ENCODE results near the gene TAC4. TPM values are rescaled to one million over a fixed set of nuclear protein-coding genes. Genes with fewer than 3 reads are reported as not detected.
A peak's percentile ranks its signal among the peaks of the same experiment; 100 is the strongest.

TAC4 gene
- total RNA-seq, 3 donors from 2014 or later (not counting 1 experiment from before 2014, with no cell fraction given) = not detected

DNA sequence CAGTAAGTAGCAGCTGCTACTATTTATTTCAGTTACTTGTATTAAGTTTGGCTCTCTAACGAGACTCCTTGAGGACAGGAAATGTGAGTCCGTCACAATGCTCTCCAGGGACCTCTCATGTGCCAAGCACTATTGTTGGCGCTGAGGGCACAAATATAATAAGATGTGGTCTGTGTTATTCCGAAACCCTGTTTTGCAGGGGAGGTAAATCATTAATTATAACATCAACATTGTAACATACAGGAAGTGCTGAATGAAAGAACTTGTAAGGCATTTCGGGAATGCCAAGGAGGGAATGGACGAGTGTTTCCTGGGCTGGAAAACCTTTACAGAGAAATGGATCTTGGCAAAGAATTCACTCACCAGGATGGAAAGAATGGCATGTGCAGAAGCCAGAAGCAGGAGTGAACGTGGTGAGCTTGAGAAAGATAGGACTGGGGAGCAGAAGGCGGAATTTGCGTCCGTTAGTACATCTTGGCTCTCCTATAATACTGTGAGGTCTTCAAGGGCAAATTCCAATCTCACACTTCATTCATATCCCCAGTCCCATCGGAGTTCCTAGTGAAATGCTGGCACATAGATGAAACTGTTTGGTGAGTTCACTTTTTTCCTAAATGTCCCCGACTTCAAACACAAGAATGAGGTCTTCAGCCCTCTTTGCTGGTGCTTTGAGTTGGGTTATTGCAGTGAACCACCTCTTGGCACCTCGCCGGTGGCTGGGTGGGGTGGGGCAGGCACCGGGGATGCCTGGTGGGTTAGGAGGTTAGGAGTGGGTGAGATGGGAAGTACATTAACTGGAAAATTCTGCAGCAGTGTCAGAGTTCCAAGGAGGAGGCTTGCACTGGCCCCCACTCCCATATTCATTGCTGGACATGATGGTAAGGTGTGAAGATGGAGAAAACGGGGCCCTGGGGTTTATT is 11.5 kb downstream of the TAC4 start:
- no peaks in the 10 kb centered on the region for H3K27me3 Mint-ChIP-seq (ENCODE audit: low read depth in 2 of 2)

DNA sequence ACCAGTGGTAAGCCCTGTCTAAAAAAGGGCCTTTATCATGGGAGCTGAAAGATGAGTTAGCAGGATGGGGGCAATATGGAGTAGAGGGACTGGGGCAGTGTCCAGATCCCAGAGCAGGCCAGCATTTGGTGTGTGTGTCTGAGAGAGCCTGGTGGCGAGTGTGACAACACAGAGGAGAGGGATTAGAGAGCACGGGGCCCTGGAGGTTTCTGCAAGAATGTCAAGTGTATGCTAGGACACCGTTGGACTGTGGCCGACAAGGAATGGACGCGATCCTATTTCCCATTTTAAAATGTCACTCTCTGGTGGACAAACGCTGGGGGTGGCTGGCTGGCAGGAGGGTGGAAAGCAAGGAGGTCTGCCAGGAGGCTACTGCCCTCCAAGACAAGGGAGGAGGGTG is 12.4 kb downstream of the TAC4 start:
- Histone ChIP-seq H3K27me3 (ENCODE audit: control insufficient read depth, insufficient read depth, low read length) (no peaks in the 10 kb centered on the region), H3K36me3 (ENCODE audit: control insufficient read depth, insufficient read depth, low read length) (peaks cover 30% of the 10 kb centered on the region), H3K4me1 (ENCODE audit: control insufficient read depth, insufficient read depth, low read length) (no peaks in the 10 kb centered on the region), H3K27ac (ENCODE audit: low read length) (no peak overlapping the region), H3K4me3 (ENCODE audit: low read length) (no peak overlapping the region), H3K9me3 (ENCODE audit: control insufficient read depth, insufficient read depth, low read length) (no peaks in the 10 kb centered on the region)
- TF ChIP-seq, protein P1, sequence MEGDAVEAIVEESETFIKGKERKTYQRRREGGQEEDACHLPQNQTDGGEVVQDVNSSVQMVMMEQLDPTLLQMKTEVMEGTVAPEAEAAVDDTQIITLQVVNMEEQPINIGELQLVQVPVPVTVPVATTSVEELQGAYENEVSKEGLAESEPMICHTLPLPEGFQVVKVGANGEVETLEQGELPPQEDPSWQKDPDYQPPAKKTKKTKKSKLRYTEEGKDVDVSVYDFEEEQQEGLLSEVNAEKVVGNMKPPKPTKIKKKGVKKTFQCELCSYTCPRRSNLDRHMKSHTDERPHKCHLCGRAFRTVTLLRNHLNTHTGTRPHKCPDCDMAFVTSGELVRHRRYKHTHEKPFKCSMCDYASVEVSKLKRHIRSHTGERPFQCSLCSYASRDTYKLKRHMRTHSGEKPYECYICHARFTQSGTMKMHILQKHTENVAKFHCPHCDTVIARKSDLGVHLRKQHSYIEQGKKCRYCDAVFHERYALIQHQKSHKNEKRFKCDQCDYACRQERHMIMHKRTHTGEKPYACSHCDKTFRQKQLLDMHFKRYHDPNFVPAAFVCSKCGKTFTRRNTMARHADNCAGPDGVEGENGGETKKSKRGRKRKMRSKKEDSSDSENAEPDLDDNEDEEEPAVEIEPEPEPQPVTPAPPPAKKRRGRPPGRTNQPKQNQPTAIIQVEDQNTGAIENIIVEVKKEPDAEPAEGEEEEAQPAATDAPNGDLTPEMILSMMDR (IDR thresholded peaks at IDR 0.05) = no peak
- H3K4me3 Mint-ChIP-seq = no peak overlapping the region
- H3K36me3 Mint-ChIP-seq = no peaks in the 10 kb centered on the region
- 99% methylated on average over 7 of the region's 7 CpGs for WGBS (ENCODE audit: insufficient coverage)
- peaks cover 23 to 25% of the 10 kb centered on the region in 2 donors for H3K4me1 Mint-ChIP-seq
- H3K9me3 Mint-ChIP-seq = no peaks in the 10 kb centered on the region
- intact Hi-C loops (cut with micrococcal nuclease) = no loop called here
- ATAC-seq = no peak
- H3K27me3 Mint-ChIP-seq (ENCODE audit: low read depth in 2 of 2) = no peaks in the 10 kb centered on the region
- peak overlapping the region in 1 of 2 donors; percentile 40 for H3K27ac Mint-ChIP-seq
- DNase-seq = no peak

More for the DNA sequence above, 11.5 kb downstream of the TAC4 start:
- H3K4me1 Mint-ChIP-seq = peaks cover 23 to 25% of the 10 kb centered on the region in 2 donors
- no peaks in the 10 kb centered on the region for H3K36me3 Mint-ChIP-seq
- no peak overlapping the region for H3K4me3 ChIP-seq (ENCODE audit: low read length)
- intact Hi-C loops (cut with micrococcal nuclease) = no loop called here
- no peaks in the 10 kb centered on the region for H3K4me1 ChIP-seq (ENCODE audit: control insufficient read depth, insufficient read depth, low read length)
- no peaks in the 10 kb centered on the region for H3K27me3 ChIP-seq (ENCODE audit: control insufficient read depth, insufficient read depth, low read length)
- H3K27ac ChIP-seq (ENCODE audit: low read length) = no peak overlapping the region
- TF ChIP-seq, protein P1 (IDR thresholded peaks at IDR 0.05) = no peak
- ATAC-seq = no peak
- no peak for DNase-seq
- no peaks in the 10 kb centered on the region for H3K9me3 Mint-ChIP-seq
- H3K27ac Mint-ChIP-seq = peak overlapping the region in 1 of 2 donors; percentile 40
- 87% methylated on average over 14 of the region's 16 CpGs for WGBS (ENCODE audit: insufficient coverage)
- H3K36me3 ChIP-seq (ENCODE audit: control insufficient read depth, insufficient read depth, low read length) = peaks cover 28% of the 10 kb centered on the region
- no peak overlapping the region for H3K4me3 Mint-ChIP-seq
- no peaks in the 10 kb centered on the region for H3K9me3 ChIP-seq (ENCODE audit: control insufficient read depth, insufficient read depth, low read length)

DNA sequence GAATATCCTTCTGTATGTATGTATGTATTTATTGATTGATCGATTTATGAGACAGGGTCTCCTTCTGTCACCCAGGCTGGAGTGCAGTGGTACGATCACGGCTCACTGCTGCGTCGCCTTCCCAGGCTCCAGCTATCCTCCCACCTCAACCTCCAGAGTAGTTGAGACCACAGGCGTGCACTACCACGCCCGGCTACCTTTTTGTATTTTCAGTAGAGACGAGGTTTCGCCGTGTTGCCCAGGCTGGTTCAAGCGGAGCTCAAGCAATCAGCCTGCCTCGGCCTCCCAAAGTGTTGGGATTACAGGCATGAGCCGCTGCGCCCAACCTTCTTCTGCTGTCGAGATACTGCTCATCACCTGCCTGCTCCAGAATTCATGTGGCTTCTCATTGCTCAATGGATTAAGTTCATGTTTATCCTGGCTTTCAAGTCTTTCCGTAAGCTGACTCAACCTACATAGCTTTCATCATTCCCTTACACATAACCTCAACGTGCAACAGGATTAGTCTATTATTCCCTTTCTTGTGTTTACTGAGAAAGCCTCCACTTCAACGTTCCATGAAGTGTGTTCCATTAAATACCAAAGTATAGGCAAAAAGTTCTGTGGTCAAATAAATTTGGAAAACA is 13.6 kb downstream of the TAC4 start:
- H3K4me1 Mint-ChIP-seq = peaks cover 21 to 23% of the 10 kb centered on the region in 2 donors
- H3K9me3 Mint-ChIP-seq = no peaks in the 10 kb centered on the region
- peaks cover 1% of the 10 kb centered on the region for H3K36me3 Mint-ChIP-seq
- H3K27me3 ChIP-seq (ENCODE audit: control insufficient read depth, insufficient read depth, low read length) = no peaks in the 10 kb centered on the region
- H3K27ac Mint-ChIP-seq = peak overlapping the region in 1 of 2 donors; percentile 56
- H3K27ac ChIP-seq (ENCODE audit: low read length) = no peak overlapping the region
- no peak overlapping the region for H3K4me3 Mint-ChIP-seq
- H3K9me3 ChIP-seq (ENCODE audit: control insufficient read depth, insufficient read depth, low read length) = no peaks in the 10 kb centered on the region
- TF ChIP-seq, protein P1 (IDR thresholded peaks at IDR 0.05) = no peak
- 96% methylated on average over 19 of the region's 19 CpGs for WGBS (ENCODE audit: insufficient coverage)
- no peak for DNase-seq
- H3K27me3 Mint-ChIP-seq (ENCODE audit: low read depth in 2 of 2) = no peaks in the 10 kb centered on the region
- H3K4me1 ChIP-seq (ENCODE audit: control insufficient read depth, insufficient read depth, low read length) = no peaks in the 10 kb centered on the region
- intact Hi-C loops (cut with micrococcal nuclease) = no loop called here
- no peak overlapping the region for H3K4me3 ChIP-seq (ENCODE audit: low read length)
- ATAC-seq = no peak
- H3K36me3 ChIP-seq (ENCODE audit: control insufficient read depth, insufficient read depth, low read length) = peaks cover 37% of the 10 kb centered on the region
